GM18526 (cell line): Measurements from ENCODE around the gene SPATA2.

Source experiments
- POLR2A ChIP-seq: IDR thresholded peaks from 3 replicates; pipeline ENCODE4 v1.6.1; 2011; ENCODE audit not compliant: insufficient read length; ENCODE audit errors: extremely low read depth

The SPATA2 gene

GRCh38 chr20:49862607-49863200 lies 52.6 kb downstream of the SPATA2 start:
- no peak for TF ChIP-seq POLR2A

- no peak for TF ChIP-seq POLR2A
Observed at GRCh38 chr20:49859807-49860206, 55.5 kb downstream of the SPATA2 start.

- no peak for TF ChIP-seq POLR2A
Observed at GRCh38 chr20:49859011-49859410, 56.3 kb downstream of the SPATA2 start.

- TF ChIP-seq POLR2A = no peak
Observed at GRCh38 chr20:49858076-49858585, 57.2 kb downstream of the SPATA2 start.

- no peak for TF ChIP-seq POLR2A
Observed at GRCh38 chr20:49856904-49857303, 58.4 kb downstream of the SPATA2 start.

GRCh38 chr20:49854190-49854875 lies 61.0 kb downstream of the SPATA2 start:
- TF ChIP-seq POLR2A = no peak

- no peak for TF ChIP-seq POLR2A
Observed at GRCh38 chr20:49853640-49854039, 61.7 kb downstream of the SPATA2 start.
